GM23248 (cell line): ENCODE results near the gene FANCG.

Experiments
- EZH2 ChIP-seq: fragments of 200-600 bp; sonication (generic); IDR thresholded peaks from 2 replicates; pipeline ENCODE4 v1.6.1; 2018; ENCODE audit warnings: antibody characterized with exemption, mild to moderate bottlenecking; ENCODE audit not compliant: insufficient read depth, poor library complexity, severe bottlenecking
- EZH2phosphoT487 ChIP-seq: fragments of 200-600 bp; sonication (generic); IDR thresholded peaks from 2 replicates; pipeline ENCODE4 v1.6.1; 2018; ENCODE audit warnings: antibody characterized with exemption, moderate library complexity, mild to moderate bottlenecking, low read depth; ENCODE audit not compliant: insufficient read depth

GRCh38 chr9:35027374-35027773 lies 52.4 kb downstream of the FANCG start:
- TF ChIP-seq EZH2 (no peak), EZH2phosphoT487 (no peak)
